H1 (cell line): ENCODE measurements around the gene ATF3. TPM values are rescaled to one million over a fixed set of nuclear protein-coding genes. Genes with fewer than 3 reads are reported as not detected.

Source experiments
- ASH2L ChIP-seq: fragments of 200-600, 300-600 bp; sonication (generic); IDR thresholded peaks from one replicate; pipeline ENCODE4 v1.7.1; 2017; ENCODE audit warnings: low read length
- EGR1 ChIP-seq: IDR thresholded peaks from 2 replicates; pipeline ENCODE4 v1.6.1; 2011; ENCODE audit warnings: low read depth, low read length, borderline replicate concordance
- KDM4A ChIP-seq: IDR thresholded peaks from one replicate; pipeline ENCODE4 v1.7.1; 2012; ENCODE audit warnings: low read depth, mild to moderate bottlenecking, moderate library complexity, low read length, inconsistent platforms; ENCODE audit not compliant: severe bottlenecking
- NRF1 ChIP-seq: IDR thresholded peaks from 2 replicates; pipeline ENCODE4 v1.6.1; 2011; ENCODE audit warnings: mild to moderate bottlenecking, low read depth, low read length, improper control_type of control experiment
- SAP30 ChIP-seq: fragments of 300-600 bp; sonication (generic); IDR thresholded peaks from 2 replicates; pipeline ENCODE4 v1.7.1; 2012; ENCODE audit warnings: low read length, moderate library complexity, mild to moderate bottlenecking, inconsistent platforms; ENCODE audit not compliant: insufficient read depth, insufficient replicate concordance
- SUZ12 ChIP-seq: fragments of 200-600 bp; sonication (generic); IDR thresholded peaks from 2 replicates; pipeline ENCODE4 v1.6.1; 2012; ENCODE audit warnings: mild to moderate bottlenecking, inconsistent platforms, low read length, moderate library complexity, mixed read lengths
- polyA plus RNA-seq, 7 experiments: library from polyadenylated mRNA; depleted of rRNA in 3 of 7; stranded (reverse) in 5 of 7; unstranded in 2 of 7; fragments of >200 nt in 5 of 7; fragments of 200-250 nt in 2 of 7; gene quantifications; 1 replicate in 5 of 7; 2 replicates in 1 of 7; 4 replicates in 1 of 7; pipeline versions ENCODE4 v1.2.1 to v1.2.3, GENCODE V29; 2011 to 2013; ENCODE audit warnings: missing spikeins in 2 of 7, mixed read lengths in 2 of 7
- total RNA-seq: library from RNA; stranded (reverse); fragmentation: NEBNext Ultra II Directional; extraction: Animal tissue kit (Norgen Biotek cat#: 25700); gene quantifications from 2 replicates; pipeline ENCODE4 v1.2.1, GENCODE V29; 2021

The ATF3 gene
- total and polyA plus RNA-seq, 2 of the 8 experiments (the other 6 are each of a cell fraction or from before 2014, with no cell fraction given): 12.2 to 27.7 TPM

DNA sequence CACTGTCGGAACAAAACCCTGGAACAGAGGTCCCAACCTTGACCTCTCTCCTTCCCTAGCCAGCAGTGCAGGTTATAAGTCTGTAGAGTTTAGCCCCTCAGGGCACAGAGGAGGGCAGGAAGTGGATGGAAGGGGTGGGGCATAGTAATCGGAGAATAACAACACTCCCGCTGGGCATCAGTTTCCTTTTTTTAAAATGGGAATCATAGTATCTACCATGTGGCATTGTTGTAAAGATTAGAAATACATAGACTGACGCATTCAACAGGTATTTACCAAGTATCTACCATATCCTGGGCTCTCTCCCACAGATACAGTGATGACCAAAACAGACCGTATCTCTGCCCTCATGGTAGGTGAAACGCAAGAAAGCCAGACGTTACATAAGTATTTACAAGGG is 24.9 kb upstream of the ATF3 start (continued):
- TF ChIP-seq SAP30 (no peak), ASH2L (no peak), EGR1 (no peak), NRF1 (no peak), SUZ12 (no peak), KDM4A (no peak)
